Breast epithelium (tissue), 4 donors: ENCODE results near the gene PDGFB. TPM values are rescaled to one million over a fixed set of nuclear protein-coding genes. Genes with fewer than 3 reads are reported as not detected.

Experiments
- DNase-seq, 2 donors: peaks; one replicate each; pipeline ENCODE4 v3.0.0-alpha.2; 2019; ENCODE audit warnings: low spot score in 2 of 2
- H3K27ac ChIP-seq, 2 donors: fragments of 200-600 bp; sonication (generic) in 1 of 2; one replicate each; pipeline ENCODE4 v1.5.1; 2016 to 2019; ENCODE audit warnings: mild to moderate bottlenecking in 1 of 2
- H3K27me3 ChIP-seq, 2 donors: fragments of 200-600 bp; sonication (generic) in 1 of 2; one replicate each; pipeline versions ENCODE4 v1.5.1 to v1.6.0; 2017 to 2019; ENCODE audit warnings: control low read depth in 1 of 2, mild to moderate bottlenecking in 1 of 2
- H3K36me3 ChIP-seq: fragments of 200-600 bp; one replicate; pipeline ENCODE4 v1.5.1; 2019
- H3K4me1 ChIP-seq, 2 donors: fragments of 200-600 bp; sonication (generic); one replicate each; pipeline ENCODE4 v1.5.1; 2016 to 2019; ENCODE audit warnings: control low read depth in 1 of 2
- H3K4me3 ChIP-seq, 3 donors: fragments of 200-600 bp; sonication (generic); 1 replicate in 2 of 3; 2 replicates in 1 of 3; pipeline ENCODE4 v1.5.1; 2016 to 2019; ENCODE audit warnings: mild to moderate bottlenecking in 3 of 3, moderate library complexity in 2 of 3
- H3K9me3 ChIP-seq, 2 donors: fragments of 200-600 bp; sonication (generic) in 1 of 2; one replicate each; pipeline ENCODE4 v1.5.1; 2016 to 2019; ENCODE audit warnings: control low read depth in 1 of 2
- POLR2A ChIP-seq: fragments of 450-650 bp; IDR thresholded peaks from one replicate; pipeline ENCODE4 v1.6.1; 2016; ENCODE audit warnings: antibody characterized with exemption, mild to moderate bottlenecking, moderate library complexity
- POLR2AphosphoS5 ChIP-seq, 3 donors: sonication (generic); formaldehyde crosslinking; IDR thresholded peaks; one replicate each; pipeline ENCODE4 v1.6.1; 2017; ENCODE audit warnings: antibody characterized with exemption in 3 of 3
- intact Hi-C: fragments of 100-400 bp; cut with DNase I; formaldehyde crosslinking; loops from one replicate; pipeline ENCODE4 v1.15.1; 2023; ENCODE audit warnings: low total_unique reads
- total RNA-seq, 3 donors: library from RNA; depleted of rRNA; stranded (reverse); fragments of >200 nt; gene quantifications; one replicate each; pipeline ENCODE4 v1.1.0, GENCODE V29; 2016
- TF ChIP-seq, protein P1 (sequence below), 3 donors: fragments of 450-650 bp; IDR thresholded peaks; one replicate each; pipeline ENCODE4 v1.5.1; 2016 to 2017; ENCODE audit warnings: antibody characterized with exemption in 3 of 3, mild to moderate bottlenecking in 3 of 3, moderate library complexity in 3 of 3

Gene PDGFB
- total RNA-seq, 3 donors from 2014 or later, result 5.3 to 11.1 (median 8.5) TPM

DNA sequence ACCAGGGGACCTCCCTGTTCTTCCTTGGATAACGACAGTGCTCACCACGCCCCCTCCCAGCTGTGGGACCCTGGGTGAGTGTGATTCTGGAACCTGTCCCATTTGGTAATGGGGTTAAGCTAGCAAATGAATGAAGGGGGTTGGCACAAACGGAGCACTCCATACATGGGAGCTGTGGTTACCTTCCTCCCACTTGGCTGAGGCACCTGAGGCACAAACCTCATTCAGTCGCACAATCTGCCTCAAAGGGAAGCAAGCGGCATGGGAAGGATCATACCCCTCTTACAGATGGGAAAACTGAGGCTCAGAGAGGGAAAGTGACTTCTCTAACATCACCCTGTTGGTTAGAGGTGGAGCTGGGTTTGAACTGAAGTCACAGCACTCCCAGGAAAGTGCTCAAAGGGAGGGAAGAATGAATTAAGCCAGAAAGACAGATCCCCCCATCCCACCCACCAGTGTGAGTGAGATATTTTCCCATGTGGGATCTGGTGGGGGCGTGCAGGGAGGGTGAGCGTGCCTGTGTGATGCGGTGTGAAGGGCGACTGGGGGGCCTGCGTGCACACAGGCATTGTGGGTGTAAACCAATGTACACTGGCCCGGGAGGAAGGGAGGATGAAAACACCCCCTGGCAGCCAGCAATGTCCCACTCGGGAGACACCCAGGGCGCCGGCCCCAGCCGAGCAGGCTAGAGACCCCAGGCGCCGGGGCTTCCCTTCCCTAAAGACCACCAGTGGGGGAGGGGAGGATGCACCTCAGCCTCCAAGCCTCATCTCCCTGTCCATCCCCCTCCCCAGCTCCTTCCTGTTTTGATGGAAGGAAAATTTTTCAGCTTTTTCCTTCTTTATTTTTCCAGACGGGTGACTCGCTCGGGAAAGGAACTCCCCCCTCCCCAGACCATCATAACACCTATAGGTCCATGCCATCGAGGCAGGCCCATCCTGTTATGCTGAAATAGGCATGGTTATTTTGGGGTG is 8.0 kb upstream of the PDGFB start:
- intact Hi-C loops, result no loop called here
- peaks cover 0 to 13% of the 10 kb centered on the region in 2 donors for H3K4me1 ChIP-seq
- H3K27ac ChIP-seq, result peak overlapping the region; percentile 44 to 70
- no peaks in the 10 kb centered on the region for H3K27me3 ChIP-seq
- no peaks in the 10 kb centered on the region for H3K9me3 ChIP-seq
- H3K36me3 ChIP-seq, result no peaks in the 10 kb centered on the region
- TF ChIP-seq POLR2AphosphoS5 (IDR thresholded peaks at IDR 0.05) (no peak), POLR2A (no peak)
- TF ChIP-seq, protein P1, sequence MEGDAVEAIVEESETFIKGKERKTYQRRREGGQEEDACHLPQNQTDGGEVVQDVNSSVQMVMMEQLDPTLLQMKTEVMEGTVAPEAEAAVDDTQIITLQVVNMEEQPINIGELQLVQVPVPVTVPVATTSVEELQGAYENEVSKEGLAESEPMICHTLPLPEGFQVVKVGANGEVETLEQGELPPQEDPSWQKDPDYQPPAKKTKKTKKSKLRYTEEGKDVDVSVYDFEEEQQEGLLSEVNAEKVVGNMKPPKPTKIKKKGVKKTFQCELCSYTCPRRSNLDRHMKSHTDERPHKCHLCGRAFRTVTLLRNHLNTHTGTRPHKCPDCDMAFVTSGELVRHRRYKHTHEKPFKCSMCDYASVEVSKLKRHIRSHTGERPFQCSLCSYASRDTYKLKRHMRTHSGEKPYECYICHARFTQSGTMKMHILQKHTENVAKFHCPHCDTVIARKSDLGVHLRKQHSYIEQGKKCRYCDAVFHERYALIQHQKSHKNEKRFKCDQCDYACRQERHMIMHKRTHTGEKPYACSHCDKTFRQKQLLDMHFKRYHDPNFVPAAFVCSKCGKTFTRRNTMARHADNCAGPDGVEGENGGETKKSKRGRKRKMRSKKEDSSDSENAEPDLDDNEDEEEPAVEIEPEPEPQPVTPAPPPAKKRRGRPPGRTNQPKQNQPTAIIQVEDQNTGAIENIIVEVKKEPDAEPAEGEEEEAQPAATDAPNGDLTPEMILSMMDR (IDR thresholded peaks at IDR 0.05), result no peak
- H3K4me3 ChIP-seq, result peak overlapping the region in 1 of 3 donors; percentile 36
- no peak for DNase-seq

- DNase-seq, result peak; percentile 43 to 75
- intact Hi-C loops, result no loop called here
- H3K4me3 ChIP-seq, result no peak overlapping the region
- H3K4me1 ChIP-seq, result peaks cover 0 to 13% of the 10 kb centered on the region in 2 donors
- H3K27me3 ChIP-seq, result no peaks in the 10 kb centered on the region
- H3K9me3 ChIP-seq, result no peaks in the 10 kb centered on the region
- TF ChIP-seq POLR2AphosphoS5 (IDR thresholded peaks at IDR 0.05) (no peak), POLR2A (no peak)
- TF ChIP-seq, protein P1 (IDR thresholded peaks at IDR 0.05), result no peak
- H3K27ac ChIP-seq, result no peak overlapping the region
- no peaks in the 10 kb centered on the region for H3K36me3 ChIP-seq
Measured at GRCh38 chr22:39251762-39252460, 7.1 kb upstream of the PDGFB start.

DNA sequence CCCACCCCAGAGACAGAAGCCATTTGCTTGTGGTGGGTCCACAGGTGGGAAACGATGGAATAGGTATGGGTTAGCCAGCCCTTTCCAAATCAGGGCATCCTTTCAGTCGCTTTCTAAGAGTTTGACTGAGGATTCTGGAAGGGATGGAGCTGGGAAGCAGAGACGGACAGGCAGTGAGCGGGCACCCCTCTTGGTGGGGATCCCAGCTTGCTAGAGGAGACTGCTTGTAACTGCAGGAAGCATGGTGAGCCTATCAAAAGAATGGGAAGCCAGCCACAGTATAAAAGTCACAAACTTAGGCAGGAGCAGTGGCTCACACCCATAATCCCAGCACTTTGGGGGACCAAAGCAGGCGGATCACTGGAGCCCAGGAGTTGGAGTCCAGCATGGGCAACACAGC is 6.1 kb upstream of the PDGFB start:
- intact Hi-C loops, result no loop called here
- Histone ChIP-seq H3K9me3 (no peaks in the 10 kb centered on the region), H3K36me3 (no peaks in the 10 kb centered on the region), H3K27me3 (no peaks in the 10 kb centered on the region), H3K4me3 (no peak overlapping the region), H3K27ac (no peak overlapping the region), H3K4me1 (peaks cover 0 to 13% of the 10 kb centered on the region in 2 donors)
- no peak for DNase-seq
- TF ChIP-seq, protein P1 (IDR thresholded peaks at IDR 0.05), result no peak
- no peak for TF ChIP-seq POLR2A
- no peak for TF ChIP-seq POLR2AphosphoS5 (IDR thresholded peaks at IDR 0.05)

- no peak for TF ChIP-seq POLR2A
- TF ChIP-seq, protein P1 (IDR thresholded peaks at IDR 0.05), result no peak
- no peak for TF ChIP-seq POLR2AphosphoS5 (IDR thresholded peaks at IDR 0.05)
- no peaks in the 10 kb centered on the region for H3K27me3 ChIP-seq
- H3K9me3 ChIP-seq, result no peaks in the 10 kb centered on the region
- H3K4me3 ChIP-seq, result no peak overlapping the region
- H3K36me3 ChIP-seq, result no peaks in the 10 kb centered on the region
- no peak for DNase-seq
- intact Hi-C loops, result no loop called here
- peak overlapping the region; percentile 17 to 57 for H3K27ac ChIP-seq
- peaks cover 0 to 13% of the 10 kb centered on the region in 2 donors for H3K4me1 ChIP-seq
Measured at GRCh38 chr22:39250131-39250530, 5.3 kb upstream of the PDGFB start.
